ENCODE measurements around the gene KRTAP12-2.
"Not testable (repeated sequence)": the region's sequence is repeated elsewhere in the genome, so short reads cannot be mapped to it uniquely, and the experiment has no call there.

KRTAP12-2 gene

DNA sequence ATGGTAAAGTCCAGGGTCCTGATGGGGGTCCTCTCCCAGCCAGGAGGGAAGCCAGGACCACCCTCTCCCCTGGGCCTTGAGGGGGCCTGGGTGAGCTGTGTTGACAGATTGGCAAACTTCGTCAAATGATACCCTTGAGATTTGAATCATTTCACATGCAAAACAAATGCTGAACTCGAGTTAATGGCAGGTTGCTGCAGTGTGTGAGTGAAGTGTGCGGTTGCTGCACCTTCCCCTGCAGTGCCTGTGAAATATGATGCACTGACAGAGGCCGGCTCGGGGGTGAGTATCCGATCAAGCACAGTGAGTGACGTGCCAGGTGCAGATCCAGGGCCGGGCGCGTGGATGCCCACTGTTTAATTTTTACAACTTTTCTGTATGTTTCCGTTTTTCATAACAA is 20.9 kb upstream of the KRTAP12-2 start:
- no peak for DNase-seq (ENCODE audit: low read depth)
- TF ChIP-seq, protein P1, sequence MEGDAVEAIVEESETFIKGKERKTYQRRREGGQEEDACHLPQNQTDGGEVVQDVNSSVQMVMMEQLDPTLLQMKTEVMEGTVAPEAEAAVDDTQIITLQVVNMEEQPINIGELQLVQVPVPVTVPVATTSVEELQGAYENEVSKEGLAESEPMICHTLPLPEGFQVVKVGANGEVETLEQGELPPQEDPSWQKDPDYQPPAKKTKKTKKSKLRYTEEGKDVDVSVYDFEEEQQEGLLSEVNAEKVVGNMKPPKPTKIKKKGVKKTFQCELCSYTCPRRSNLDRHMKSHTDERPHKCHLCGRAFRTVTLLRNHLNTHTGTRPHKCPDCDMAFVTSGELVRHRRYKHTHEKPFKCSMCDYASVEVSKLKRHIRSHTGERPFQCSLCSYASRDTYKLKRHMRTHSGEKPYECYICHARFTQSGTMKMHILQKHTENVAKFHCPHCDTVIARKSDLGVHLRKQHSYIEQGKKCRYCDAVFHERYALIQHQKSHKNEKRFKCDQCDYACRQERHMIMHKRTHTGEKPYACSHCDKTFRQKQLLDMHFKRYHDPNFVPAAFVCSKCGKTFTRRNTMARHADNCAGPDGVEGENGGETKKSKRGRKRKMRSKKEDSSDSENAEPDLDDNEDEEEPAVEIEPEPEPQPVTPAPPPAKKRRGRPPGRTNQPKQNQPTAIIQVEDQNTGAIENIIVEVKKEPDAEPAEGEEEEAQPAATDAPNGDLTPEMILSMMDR (conservative IDR thresholded peaks at IDR 0.05; ENCODE audit: control insufficient read depth, insufficient read depth, low read depth, low read length): no peak
- no peak overlapping the region for H3K4me3 ChIP-seq (ENCODE audit: control insufficient read depth, low read depth, low read length)

DNA sequence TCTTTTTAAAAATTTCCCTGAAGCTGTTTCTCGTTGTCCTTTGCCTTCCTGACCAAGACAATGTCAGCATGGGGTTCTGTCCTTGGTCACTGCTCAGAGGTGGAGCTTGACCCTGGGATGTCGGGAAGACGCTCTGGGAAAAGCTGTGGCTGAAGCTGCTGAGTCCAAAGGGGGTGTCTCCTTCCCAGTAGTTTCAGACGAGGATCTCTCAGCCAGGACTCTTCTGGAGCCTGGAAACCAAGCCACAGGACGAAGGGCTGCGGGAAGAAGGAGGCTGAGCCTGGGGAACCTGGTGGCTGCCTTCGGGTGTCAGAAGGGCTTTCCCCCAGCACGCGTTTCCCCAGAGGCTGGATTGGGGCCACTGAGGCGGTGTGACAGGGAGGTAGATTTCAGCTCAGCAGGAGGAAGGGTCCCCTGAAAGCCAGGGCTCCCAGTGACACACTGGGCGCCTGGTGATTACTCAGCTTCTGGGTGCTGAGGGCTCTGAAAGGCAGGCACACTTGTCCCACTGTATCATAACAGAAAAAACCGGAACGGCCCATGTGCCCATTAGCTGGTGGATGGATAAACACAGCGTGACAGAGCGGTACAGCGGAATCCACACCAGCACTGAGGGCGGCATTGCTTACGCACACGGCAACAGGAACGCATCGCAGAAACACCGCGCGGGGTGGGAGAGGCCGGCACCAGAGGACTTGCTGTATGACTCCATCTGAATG is 20.3 kb upstream of the KRTAP12-2 start:
- DNase-seq (ENCODE audit: low read depth): no peak
- TF ChIP-seq, protein P1 (conservative IDR thresholded peaks at IDR 0.05; ENCODE audit: control insufficient read depth, insufficient read depth, low read depth, low read length): no peak
- H3K4me3 ChIP-seq (ENCODE audit: control insufficient read depth, low read depth, low read length): no peak overlapping the region

DNA sequence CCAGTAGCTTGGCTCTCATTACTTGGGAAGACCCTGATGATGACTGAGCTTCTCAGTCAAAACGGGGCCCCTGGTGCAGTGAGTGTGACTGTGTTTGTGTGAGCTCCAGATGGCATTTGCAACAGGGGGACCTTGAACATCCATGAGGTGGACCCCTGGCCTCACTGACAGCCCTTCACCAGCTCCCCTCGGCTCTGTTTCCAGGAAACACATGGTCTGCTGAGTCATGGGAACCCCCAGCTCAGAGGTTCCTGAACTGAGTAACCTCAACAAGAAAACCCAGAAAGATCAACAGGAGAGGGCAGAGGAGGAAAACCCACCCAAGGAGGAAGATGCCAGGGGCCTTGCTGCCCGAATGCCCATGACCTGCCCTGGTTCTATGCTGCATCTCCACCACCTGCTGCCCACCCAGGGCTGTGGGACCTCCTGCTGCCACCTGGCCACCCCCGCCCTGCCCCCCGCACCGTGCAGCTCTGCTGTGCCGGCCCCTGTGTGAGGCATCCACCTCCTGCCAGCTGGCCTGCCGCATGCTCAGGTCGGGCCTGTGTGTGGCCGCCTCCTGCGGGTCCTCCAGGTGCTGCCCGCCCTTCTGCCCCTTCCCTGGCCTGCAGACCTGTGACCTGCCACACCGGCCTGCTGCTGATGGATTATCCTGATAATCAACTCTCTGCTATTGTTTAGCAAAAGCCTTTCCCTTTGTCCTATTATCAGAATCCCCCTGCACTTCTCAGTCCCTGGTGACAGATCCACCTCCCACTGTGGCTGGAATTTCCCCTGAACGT is 19.5 kb upstream of the KRTAP12-2 start:
- H3K4me3 ChIP-seq (ENCODE audit: control insufficient read depth, low read depth, low read length): no peak overlapping the region
- TF ChIP-seq, protein P1 (conservative IDR thresholded peaks at IDR 0.05; ENCODE audit: control insufficient read depth, insufficient read depth, low read depth, low read length): no peak
- DNase-seq (ENCODE audit: low read depth): no peak

DNA sequence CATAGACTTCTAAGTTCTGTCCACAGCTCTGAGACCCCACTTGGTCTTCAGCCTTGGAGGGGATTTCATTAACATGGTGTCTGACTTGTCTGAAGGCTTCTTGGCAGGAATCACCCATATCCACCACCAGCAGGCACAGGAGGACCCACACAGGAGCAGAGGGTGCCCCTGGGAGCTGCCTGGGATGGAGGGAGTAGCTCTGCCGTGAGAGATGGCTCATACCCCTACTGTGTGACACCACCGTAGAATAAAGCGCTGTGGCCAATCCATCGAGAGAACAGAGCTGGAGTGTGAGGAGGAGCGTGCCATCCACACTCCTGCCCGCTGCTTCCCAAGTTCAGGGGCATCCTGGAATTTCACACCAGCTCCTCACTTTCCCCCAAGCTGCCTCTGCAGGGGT is 18.3 kb upstream of the KRTAP12-2 start:
- H3K4me3 ChIP-seq (ENCODE audit: control insufficient read depth, low read depth, low read length); DNase-seq (ENCODE audit: low read depth): not testable (repeated sequence)

DNA sequence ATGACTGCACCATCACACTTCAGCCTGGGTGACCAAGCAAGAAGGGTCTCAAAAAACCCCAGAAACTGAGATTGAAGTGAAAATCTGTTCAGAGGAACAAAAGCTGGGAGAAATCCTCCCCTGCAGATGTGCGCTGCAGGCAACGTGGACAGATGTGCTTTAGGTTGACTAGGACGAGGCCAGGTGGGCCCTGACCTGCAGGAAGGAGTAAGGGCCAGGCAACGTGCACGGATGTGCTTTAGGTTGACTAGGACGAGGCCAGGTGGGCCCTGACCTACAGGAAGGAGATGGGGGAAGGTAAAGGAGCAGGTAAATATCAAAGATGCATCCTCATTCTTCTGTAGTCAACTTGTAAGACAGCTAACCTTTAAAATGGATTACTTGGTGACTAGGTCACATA is 17.8 kb upstream of the KRTAP12-2 start:
- DNase-seq (ENCODE audit: low read depth): no peak
- TF ChIP-seq, protein P1 (conservative IDR thresholded peaks at IDR 0.05; ENCODE audit: control insufficient read depth, insufficient read depth, low read depth, low read length): no peak
- no peak overlapping the region for H3K4me3 ChIP-seq (ENCODE audit: control insufficient read depth, low read depth, low read length)

DNA sequence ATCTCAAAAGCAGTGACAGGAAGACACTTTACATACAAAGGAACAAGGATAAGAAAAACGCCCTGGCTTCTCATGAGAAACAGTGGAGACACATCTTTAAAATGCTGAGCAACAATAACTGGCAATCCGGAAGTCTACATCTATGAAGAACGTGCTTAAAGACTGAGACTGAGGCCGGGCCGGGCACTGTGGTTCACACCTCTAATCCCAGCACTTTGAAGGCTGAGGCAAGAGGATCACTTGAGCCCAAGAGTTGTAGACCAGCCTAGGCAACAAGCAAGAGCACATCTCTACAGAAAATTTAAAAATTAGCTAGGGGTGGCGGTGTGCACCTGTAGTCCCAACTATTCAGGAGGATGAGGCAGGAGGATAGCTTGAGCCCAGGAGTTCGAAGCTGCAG is 17.4 kb upstream of the KRTAP12-2 start:
- no peak overlapping the region for H3K4me3 ChIP-seq (ENCODE audit: control insufficient read depth, low read depth, low read length)
- no peak for DNase-seq (ENCODE audit: low read depth)
- TF ChIP-seq, protein P1 (conservative IDR thresholded peaks at IDR 0.05; ENCODE audit: control insufficient read depth, insufficient read depth, low read depth, low read length): no peak

DNA sequence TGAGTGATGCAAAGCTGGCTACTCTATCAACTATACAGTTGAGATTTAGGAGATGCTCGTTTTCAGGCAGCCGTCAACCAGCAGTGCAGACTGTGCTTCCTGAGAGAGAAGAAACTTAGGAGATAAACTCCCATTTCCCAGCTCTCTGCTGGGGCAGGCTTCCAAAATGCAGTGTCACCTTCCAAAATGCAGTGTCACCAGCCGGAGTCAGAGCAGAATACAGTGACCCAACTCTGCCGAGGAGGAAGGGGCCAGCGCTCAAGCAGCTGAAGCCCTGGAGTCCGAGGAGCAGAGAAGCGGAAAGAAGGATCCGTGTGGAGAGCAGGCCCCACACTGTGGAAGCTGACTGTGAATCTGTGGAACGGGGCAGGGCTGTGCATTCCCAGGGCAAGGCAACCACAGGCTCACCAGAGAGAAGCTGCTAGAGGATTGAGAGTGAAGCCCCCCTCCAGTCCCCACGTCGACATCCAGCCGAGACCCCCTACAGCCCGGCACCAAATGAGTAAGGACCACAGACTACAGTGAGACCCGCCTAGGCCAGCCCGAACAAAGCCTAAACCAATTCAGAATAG is 15.9 kb upstream of the KRTAP12-2 start:
- DNase-seq (ENCODE audit: low read depth): no peak
- no peak overlapping the region for H3K4me3 ChIP-seq (ENCODE audit: control insufficient read depth, low read depth, low read length)
- TF ChIP-seq, protein P1 (conservative IDR thresholded peaks at IDR 0.05; ENCODE audit: control insufficient read depth, insufficient read depth, low read depth, low read length): no peak
